Parathyroid adenoma (tissue), 2 donors: ENCODE measurements around the gene PLEKHG5.

Source experiments
- H2AFZ ChIP-seq: fragments of 300-600 bp; sonication (generic); one replicate; pipeline ENCODE4 v1.7.0; 2017; ENCODE audit warnings: antibody characterized with exemption, mild to moderate bottlenecking
- H3K27ac ChIP-seq: fragments of 300-600 bp; sonication (generic); one replicate; pipeline ENCODE4 v1.7.0; 2017
- H3K27me3 ChIP-seq: fragments of 300-600 bp; sonication (generic); one replicate; pipeline ENCODE4 v1.7.0; 2017; ENCODE audit warnings: low read length; ENCODE audit not compliant: control insufficient read depth, insufficient read depth
- H3K36me3 ChIP-seq: fragments of 300-600 bp; sonication (generic); one replicate; pipeline ENCODE4 v1.7.0; 2017; ENCODE audit warnings: low read length; ENCODE audit not compliant: control insufficient read depth, insufficient read depth
- H3K4me1 ChIP-seq: fragments of 300-600 bp; sonication (generic); one replicate; pipeline ENCODE4 v1.7.0; 2017; ENCODE audit warnings: control low read depth
- H3K4me2 ChIP-seq: fragments of 300-600 bp; sonication (generic); one replicate; pipeline ENCODE4 v1.7.0; 2017; ENCODE audit warnings: low read length
- H3K4me3 ChIP-seq: fragments of 300-600 bp; sonication (generic); one replicate; pipeline ENCODE4 v1.7.0; 2017; ENCODE audit warnings: low read depth, low read length
- H3K79me2 ChIP-seq: fragments of 300-600 bp; sonication (generic); one replicate; pipeline ENCODE4 v1.7.0; 2017; ENCODE audit warnings: control low read depth
- H3K9ac ChIP-seq: fragments of 300-600 bp; sonication (generic); one replicate; pipeline ENCODE4 v1.7.0; 2017; ENCODE audit warnings: mild to moderate bottlenecking
- H3K9me3 ChIP-seq: fragments of 300-600 bp; sonication (generic); one replicate; pipeline ENCODE4 v1.7.0; 2017; ENCODE audit warnings: low read length; ENCODE audit not compliant: control insufficient read depth
- TF ChIP-seq, protein P1 (sequence below): fragments of 300-600 bp; sonication (generic); IDR thresholded peaks from one replicate; pipeline ENCODE4 v1.7.0; 2017; ENCODE audit warnings: antibody characterized with exemption, mild to moderate bottlenecking
- donor health status: primary hyperparathyroidism.

PLEKHG5 gene

DNA sequence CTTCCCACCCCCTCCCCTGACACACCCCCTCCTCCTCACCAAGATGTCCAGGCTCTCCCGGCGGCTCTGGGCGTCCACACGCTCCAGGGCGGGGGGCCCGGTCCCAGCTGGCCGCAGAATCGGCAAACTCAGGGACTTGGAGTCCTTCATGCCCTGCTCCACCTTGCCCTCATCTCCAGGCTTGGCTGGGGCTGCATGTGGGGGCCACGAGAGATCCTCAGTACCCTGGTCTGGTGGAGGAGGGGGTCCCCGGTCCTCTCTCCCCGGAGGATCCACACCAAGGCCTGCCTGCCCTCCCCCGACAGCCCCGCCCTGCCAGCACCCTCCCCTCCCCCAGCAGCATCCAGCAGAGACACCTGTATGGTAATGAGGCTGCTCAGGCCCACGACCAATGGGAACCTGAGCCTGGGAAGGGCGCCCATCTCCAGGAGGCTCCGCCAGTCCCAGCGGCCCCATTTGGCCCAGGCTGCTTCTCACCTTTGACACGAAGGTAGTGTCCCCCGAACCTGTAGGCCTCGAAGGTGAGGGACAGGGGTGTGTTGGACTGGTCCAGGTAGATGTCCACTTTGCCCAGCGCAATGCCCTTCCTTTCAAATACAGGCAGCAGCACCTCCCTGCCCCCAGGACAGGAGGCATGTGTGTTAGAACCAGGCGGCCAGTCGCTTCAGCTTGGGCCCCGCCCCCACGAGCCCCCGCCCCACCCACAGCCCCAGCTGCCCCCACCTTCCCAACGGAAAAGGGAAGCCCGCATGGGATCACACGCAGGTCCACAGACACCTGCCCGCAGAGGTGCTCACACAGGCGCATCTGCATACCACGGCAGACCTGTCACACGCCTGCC is 17.3 kb downstream of the PLEKHG5 start:
- Histone ChIP-seq H3K4me3 (no peak overlapping the region), H3K4me1 (peaks cover 7% of the 10 kb centered on the region), H3K4me2 (no peak overlapping the region), H2AFZ (no peak overlapping the region), H3K79me2 (no peaks in the 10 kb centered on the region), H3K27me3 (no peaks in the 10 kb centered on the region), H3K9ac (no peak overlapping the region), H3K27ac (no peak overlapping the region), H3K9me3 (no peaks in the 10 kb centered on the region), H3K36me3 (no peaks in the 10 kb centered on the region)
- TF ChIP-seq, protein P1, sequence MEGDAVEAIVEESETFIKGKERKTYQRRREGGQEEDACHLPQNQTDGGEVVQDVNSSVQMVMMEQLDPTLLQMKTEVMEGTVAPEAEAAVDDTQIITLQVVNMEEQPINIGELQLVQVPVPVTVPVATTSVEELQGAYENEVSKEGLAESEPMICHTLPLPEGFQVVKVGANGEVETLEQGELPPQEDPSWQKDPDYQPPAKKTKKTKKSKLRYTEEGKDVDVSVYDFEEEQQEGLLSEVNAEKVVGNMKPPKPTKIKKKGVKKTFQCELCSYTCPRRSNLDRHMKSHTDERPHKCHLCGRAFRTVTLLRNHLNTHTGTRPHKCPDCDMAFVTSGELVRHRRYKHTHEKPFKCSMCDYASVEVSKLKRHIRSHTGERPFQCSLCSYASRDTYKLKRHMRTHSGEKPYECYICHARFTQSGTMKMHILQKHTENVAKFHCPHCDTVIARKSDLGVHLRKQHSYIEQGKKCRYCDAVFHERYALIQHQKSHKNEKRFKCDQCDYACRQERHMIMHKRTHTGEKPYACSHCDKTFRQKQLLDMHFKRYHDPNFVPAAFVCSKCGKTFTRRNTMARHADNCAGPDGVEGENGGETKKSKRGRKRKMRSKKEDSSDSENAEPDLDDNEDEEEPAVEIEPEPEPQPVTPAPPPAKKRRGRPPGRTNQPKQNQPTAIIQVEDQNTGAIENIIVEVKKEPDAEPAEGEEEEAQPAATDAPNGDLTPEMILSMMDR: no peak

DNA sequence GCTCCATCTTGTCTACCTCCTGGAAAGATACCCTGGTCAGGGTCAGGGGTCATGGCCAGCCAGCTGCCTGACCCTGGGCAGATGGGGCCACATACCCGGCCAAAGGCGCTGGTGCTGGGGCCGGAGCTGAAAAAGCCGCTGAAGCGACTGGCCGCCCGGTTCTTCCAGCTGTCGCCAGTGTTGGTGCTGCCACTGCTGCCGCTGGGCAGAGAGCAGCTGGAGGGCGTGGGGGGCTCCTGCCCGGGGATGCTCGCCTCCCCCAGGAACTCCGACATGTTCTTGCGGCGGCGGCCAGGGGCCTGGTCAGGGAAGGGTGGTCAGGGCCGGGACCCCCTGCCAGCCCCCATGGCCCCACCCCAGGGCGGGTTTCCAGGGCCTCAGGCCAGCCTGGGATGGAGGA is 18.3 kb downstream of the PLEKHG5 start:
- no peaks in the 10 kb centered on the region for H3K9me3 ChIP-seq
- TF ChIP-seq, protein P1: no peak
- no peaks in the 10 kb centered on the region for H3K79me2 ChIP-seq
- H3K27ac ChIP-seq: no peak overlapping the region
- H3K4me2 ChIP-seq: no peak overlapping the region
- H3K4me1 ChIP-seq: peaks cover 7% of the 10 kb centered on the region
- no peak overlapping the region for H3K9ac ChIP-seq
- no peak overlapping the region for H2AFZ ChIP-seq
- H3K36me3 ChIP-seq: no peaks in the 10 kb centered on the region
- H3K27me3 ChIP-seq: no peaks in the 10 kb centered on the region
- no peak overlapping the region for H3K4me3 ChIP-seq

DNA sequence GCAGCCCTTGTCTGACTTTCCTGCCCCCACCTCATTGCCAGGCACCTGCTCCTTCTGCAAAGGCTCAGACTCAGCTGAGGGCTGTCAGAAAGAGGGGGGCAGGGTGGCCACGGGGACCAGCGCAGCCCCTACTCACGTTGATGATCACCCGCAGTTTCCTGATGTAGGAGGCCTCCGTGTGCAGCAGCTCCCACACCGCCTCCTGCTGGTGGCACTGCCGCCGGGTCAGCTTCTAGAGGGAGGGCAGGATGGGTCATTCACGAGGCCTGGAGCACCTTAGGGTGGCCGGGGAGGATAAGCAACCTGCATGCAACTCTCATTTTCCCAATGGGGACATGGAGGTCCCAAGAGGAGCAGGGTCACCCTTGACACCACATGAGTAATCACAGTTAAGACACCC is 19.1 kb downstream of the PLEKHG5 start:
- Histone ChIP-seq H3K9me3 (no peaks in the 10 kb centered on the region), H3K9ac (no peak overlapping the region), H3K27me3 (no peaks in the 10 kb centered on the region), H3K4me3 (no peak overlapping the region), H3K36me3 (no peaks in the 10 kb centered on the region), H3K4me1 (peaks cover 7% of the 10 kb centered on the region), H3K27ac (no peak overlapping the region), H3K79me2 (no peaks in the 10 kb centered on the region), H2AFZ (no peak overlapping the region), H3K4me2 (no peak overlapping the region)
- TF ChIP-seq, protein P1: no peak

DNA sequence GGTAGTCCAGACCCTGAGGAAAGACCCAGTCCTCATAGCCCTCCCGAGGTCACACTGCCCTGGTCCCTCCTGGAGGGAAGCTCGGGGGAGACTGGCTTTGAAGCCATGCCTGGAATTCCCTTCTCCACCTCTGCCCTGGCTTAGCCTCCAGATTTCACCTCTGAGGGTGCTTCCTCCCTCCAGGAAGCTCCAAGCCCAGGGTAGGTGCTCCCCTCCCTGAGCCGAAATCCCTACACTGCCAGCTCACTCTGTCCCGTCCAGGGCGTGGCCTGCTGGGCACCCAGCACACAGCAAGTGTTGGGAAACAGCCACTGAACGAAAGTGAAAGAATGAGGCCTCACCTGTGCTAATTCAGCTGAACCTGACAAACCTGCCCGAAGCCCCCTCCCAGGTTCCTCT is 19.5 kb downstream of the PLEKHG5 start:
- no peaks in the 10 kb centered on the region for H3K9me3 ChIP-seq
- H3K4me1 ChIP-seq: peaks cover 7% of the 10 kb centered on the region
- no peak overlapping the region for H3K27ac ChIP-seq
- H3K9ac ChIP-seq: no peak overlapping the region
- no peaks in the 10 kb centered on the region for H3K79me2 ChIP-seq
- no peaks in the 10 kb centered on the region for H3K36me3 ChIP-seq
- TF ChIP-seq, protein P1: no peak
- H3K4me3 ChIP-seq: no peak overlapping the region
- no peaks in the 10 kb centered on the region for H3K27me3 ChIP-seq
- no peak overlapping the region for H2AFZ ChIP-seq
- H3K4me2 ChIP-seq: no peak overlapping the region
